Fibroblast of villous mesenchyme (primary cell): ENCODE data around the gene JMJD6. TPM values are rescaled to one million over a fixed set of nuclear protein-coding genes. Genes with fewer than 3 reads are reported as not detected.
A peak's percentile ranks its signal among the peaks of the same experiment; 100 is the strongest.

ENCODE experiments used
- DNase-seq: peaks from one replicate; pipeline ENCODE4 v3.0.0-alpha.2; 2010; ENCODE audit warnings: low read depth
- H3K4me3 ChIP-seq: 2 replicates; pipeline ENCODE4 v1.5.1; 2011; ENCODE audit warnings: low read depth, mild to moderate bottlenecking, low read length
- total RNA-seq: library from RNA; depleted of rRNA; stranded (reverse); fragments of >200 nt; gene quantifications from 2 replicates; pipeline ENCODE4 v1.2.3, GENCODE V29; 2012
- TF ChIP-seq, protein P1 (sequence below): IDR thresholded peaks from 2 replicates; pipeline ENCODE4 v1.5.1; 2012; ENCODE audit warnings: low read depth, mild to moderate bottlenecking, low read length; ENCODE audit not compliant: insufficient read depth

Gene JMJD6
- total RNA-seq: 24.2 and 25.8 TPM in 2 replicates

DNA sequence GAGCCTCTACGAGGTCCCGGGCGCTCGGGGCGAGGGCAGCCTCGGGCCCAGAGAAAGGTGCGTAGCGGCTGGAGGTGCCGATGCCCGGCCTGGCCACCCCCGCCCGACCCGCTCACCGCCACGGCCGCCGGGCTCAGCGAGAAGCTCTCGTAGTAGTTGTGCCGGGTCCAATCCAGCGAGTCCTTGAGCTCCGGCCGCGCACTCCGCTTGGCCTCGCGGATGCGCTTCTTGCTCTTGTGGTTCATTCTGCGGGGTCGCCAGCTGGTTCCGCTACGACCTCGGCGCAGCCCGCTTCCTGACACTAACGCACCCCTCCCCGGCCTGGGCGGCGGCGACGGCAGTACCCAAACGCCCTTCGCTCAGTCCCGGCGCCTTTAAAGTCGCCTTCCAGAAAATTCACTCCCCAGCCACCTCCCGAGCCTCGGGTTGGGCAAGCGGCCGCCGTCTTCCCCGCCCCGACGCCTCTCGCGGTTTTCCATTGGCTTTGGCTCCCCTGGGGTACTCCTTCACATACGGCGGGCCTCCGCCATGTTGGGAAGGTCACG, at the start of gene JMJD6:
Gene JMJD6, minus strand, starts transcription at position 376 of the 545 bp plus-strand sequence. Its CDS starts 131 bp downstream, at position 245.
- TF ChIP-seq, protein P1, sequence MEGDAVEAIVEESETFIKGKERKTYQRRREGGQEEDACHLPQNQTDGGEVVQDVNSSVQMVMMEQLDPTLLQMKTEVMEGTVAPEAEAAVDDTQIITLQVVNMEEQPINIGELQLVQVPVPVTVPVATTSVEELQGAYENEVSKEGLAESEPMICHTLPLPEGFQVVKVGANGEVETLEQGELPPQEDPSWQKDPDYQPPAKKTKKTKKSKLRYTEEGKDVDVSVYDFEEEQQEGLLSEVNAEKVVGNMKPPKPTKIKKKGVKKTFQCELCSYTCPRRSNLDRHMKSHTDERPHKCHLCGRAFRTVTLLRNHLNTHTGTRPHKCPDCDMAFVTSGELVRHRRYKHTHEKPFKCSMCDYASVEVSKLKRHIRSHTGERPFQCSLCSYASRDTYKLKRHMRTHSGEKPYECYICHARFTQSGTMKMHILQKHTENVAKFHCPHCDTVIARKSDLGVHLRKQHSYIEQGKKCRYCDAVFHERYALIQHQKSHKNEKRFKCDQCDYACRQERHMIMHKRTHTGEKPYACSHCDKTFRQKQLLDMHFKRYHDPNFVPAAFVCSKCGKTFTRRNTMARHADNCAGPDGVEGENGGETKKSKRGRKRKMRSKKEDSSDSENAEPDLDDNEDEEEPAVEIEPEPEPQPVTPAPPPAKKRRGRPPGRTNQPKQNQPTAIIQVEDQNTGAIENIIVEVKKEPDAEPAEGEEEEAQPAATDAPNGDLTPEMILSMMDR: no peak
- H3K4me3 ChIP-seq: peak within 1 kb of the TSS; percentile 93
- peak; percentile 98 for DNase-seq

- no peak for DNase-seq
- H3K4me3 ChIP-seq: no peak overlapping the region
- TF ChIP-seq, protein P1: no peak
These were observed 48.7 kb upstream of the JMJD6 start for GRCh38 chr17:76775021-76775600.

DNA sequence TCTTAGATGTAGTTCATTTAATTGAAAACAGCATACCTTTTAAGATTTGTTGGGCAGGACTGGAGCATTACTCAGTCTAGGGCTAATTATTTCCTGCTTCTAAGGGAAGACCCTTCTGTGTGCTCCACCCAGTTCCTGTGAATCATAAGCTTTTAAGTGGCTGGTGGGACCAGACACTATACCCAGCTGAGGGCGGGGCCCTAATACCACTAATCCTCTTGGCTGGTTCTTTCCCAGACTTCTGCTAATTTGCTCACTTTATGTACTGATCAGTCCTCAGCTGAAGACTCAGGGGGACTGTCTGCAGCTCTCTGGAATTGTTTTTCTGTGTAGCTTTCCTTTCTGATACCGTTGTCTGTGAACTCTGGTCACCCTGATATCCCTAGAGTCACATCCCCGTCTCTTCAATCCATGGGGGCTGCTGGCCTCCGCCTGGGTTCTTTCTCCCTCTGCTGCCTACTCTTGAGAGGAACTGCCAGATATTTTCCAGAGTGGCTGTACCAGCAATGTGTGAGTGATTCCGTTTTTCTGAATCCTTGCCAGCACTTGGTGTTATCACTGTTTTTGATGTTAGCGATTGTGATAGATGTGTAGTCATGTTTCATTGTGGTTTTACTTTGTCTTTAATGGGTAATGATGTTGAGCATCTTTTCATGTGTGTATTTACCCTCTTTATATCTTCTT, 46.6 kb upstream of the JMJD6 start:
- H3K4me3 ChIP-seq: peak overlapping the region; percentile 44
- peak; percentile 97 for DNase-seq
- TF ChIP-seq, protein P1: peak; percentile 15

- TF ChIP-seq, protein P1: no peak
- DNase-seq: no peak
- H3K4me3 ChIP-seq: no peak overlapping the region
These were observed 32.2 kb upstream of the JMJD6 start for GRCh38 chr17:76758570-76758969.

GRCh38 chr17:76757256-76757655, 30.9 kb upstream of the JMJD6 start:
- H3K4me3 ChIP-seq: no peak overlapping the region
- DNase-seq: no peak
- TF ChIP-seq, protein P1: no peak

DNA sequence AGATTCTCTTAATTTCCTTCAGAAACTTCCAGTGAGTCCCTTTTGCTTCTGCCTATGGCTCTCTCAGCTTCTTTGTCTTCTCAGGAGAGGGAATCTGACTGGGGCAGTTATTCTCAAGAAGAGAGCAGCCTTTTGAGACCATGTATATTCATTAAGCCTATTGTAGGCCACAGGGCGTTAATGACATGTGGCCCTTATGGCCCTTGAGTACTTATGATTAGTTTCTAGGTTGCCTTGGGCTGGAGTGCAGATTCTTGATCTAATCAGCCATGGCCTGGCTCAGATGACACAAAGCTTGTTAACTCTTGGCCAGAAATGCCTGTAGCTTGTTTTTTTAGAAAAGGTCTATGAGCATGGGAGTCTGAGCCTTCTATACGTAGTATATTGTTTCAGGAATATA, 28.9 kb upstream of the JMJD6 start:
- no peak overlapping the region for H3K4me3 ChIP-seq
- no peak for DNase-seq
- TF ChIP-seq, protein P1: no peak
